Stimulated activated naive CD4-positive, alpha-beta T cell (primary cell): ENCODE data around the gene AKAP13.
"Not testable (repeated sequence)": the region's sequence is repeated elsewhere in the genome, so short reads cannot be mapped to it uniquely, and the experiment has no call there.

Source experiments
- DNase-seq, 6 experiments: peaks; one replicate each; lab custom pipeline; 2025; lab: John Stamatoyannopoulos, UW

AKAP13 gene

DNA sequence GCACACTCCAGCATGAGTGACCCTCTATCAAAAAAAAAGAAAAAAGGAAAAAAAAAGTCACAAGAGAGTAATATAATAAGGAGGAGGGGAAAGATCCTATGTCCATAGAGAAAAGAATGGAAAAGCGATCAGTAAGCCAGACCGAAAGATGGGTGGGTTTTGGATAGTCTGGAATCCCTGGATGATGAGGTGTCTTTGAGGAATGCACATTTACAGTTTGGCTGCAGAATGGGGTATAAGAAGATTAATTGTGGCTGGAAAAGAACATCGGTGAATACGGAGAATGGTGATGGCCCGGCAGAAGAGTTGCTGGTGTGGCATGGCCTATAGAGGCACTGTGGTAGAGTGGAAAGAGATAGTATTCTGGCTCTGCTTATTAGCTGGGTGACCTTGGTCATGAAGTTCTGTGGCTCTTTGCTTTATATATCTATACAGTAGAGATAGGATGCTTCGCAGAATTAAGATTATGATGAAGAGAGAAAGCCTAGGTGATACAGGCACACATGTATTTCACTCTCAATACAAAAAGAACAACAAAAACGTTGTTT, 187.9 kb downstream of the AKAP13 start:
- no peak for DNase-seq

DNA sequence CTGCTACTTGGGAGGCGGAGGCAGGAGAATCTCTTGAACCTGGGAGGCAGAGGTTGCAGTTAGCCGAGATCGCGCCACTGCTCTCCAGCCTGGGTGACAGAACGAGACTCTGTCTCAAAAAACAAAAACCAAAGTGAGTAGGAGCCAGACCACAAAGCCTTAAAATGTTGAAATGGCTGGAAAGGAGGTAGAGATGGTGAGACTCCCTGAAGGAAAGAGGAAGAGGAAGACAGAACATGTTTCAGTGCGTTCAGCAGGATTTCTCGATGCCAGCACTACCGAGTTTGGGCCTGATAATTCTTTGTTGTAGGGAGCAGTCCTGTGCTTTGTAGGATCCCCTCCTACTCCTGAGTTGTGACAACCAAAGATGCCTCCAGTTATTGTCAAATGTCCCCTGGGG, 189.9 kb downstream of the AKAP13 start:
- no peak for DNase-seq

GRCh38 chr15:85571780-85572179, 191.4 kb downstream of the AKAP13 start:
- no peak for DNase-seq

DNA sequence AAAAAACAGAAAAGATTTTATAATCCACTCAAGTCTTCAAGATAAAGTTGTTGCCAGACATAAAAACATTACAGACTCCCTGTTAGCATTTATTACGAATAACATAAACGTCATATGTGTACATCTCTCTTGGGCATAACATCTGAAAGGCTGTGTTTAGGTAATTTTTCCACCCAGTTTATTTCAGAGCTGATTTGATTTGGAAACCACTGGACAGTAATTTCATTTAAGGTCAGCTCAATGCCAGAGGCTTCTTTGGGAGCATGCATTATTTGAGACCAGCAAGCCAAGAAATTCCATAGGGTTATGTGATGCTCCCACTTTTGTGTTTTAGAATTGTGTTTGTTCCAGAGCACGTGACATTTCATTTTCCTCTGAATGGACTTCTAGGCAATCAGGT, 196.0 kb downstream of the AKAP13 start:
- no peak for DNase-seq

DNA sequence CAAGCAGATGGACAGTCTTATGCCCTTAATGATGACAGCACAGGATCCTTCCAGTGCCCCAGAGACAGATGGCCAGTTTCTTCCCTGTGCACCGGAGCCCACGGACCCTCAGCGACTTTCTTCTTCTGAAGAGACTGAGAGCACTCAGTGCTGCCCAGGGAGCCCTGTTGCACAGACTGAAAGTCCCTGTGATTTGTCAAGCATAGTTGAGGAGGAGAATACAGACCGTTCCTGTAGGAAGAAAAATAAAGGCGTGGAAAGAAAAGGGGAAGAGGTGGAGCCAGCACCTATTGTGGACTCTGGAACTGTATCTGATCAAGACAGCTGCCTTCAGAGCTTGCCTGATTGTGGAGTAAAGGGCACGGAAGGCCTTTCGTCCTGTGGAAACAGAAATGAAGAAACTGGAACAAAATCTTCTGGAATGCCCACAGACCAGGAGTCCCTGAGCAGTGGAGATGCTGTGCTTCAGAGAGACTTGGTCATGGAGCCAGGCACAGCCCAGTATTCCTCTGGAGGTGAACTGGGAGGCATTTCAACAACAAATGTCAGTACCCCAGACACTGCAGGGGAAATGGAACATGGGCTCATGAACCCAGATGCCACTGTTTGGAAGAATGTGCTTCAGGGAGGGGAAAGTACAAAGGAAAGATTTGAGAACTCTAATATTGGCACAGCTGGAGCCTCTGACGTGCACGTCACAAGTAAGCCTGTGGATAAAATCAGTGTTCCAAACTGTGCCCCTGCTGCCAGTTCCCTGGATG, 198.7 kb downstream of the AKAP13 start:
- DNase-seq = no peak

GRCh38 chr15:85579957-85580694, 199.7 kb downstream of the AKAP13 start:
- no peak for DNase-seq

DNA sequence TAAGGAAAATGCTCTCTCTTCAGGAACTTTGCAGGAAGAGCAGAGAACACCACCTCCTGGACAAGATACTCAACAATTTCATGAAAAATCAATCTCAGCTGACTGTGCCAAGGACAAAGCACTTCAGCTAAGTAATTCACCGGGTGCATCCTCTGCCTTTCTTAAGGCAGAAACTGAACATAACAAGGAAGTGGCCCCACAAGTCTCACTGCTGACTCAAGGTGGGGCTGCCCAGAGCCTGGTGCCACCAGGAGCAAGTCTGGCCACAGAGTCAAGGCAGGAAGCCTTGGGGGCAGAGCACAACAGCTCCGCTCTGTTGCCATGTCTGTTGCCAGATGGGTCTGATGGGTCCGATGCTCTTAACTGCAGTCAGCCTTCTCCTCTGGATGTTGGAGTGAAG, 200.5 kb downstream of the AKAP13 start:
- peak in 1 of 6 experiments; percentile 15 for DNase-seq

- peak in 5 of 6 experiments; percentile 7 to 44 (median 18) for DNase-seq
These were observed 201.1 kb downstream of the AKAP13 start for GRCh38 chr15:85581495-85581894.

DNA sequence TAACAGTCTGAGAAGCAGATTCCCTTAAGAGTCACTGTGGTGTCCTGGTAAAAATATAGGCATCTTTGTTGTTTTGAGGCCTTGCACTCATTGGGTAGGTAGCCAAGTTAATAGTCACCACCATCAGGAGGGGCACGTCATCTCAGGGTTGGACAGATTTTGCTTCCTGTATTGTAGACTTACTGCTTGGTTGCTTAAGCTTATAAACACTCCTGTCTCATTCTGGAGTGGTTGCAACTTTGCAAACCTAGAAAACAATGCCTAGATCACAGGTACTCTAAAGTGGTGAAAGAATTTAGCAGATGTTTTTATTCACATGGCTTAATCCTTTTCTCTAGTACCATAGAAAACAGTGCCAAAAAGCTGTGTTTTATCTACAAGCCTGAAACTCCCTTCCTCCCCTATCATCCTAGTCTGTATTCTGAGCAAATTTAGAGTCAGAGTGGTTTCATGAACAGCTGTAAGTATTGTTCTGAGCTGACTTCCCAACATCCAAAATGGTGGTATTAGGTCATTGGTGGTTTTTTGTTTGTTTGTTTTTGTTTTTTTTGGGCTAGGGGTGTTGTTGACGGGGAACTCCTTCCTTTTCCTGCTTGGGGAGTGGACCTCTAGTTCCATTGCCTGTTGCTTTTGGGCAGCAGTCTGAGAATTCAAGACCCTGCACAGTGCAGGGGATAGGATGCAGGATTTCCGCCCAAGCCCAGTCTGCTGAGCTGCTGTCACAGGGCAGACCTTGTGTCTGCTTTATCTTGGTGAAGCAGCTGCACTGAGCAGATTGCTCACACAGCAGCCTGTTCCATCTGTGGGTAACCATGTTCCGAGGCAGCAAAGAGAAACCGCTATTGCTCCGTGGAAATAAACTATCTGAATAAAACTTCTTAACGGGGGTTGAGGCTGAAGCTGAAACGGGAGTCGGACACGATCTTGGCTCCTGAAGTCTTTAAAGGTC, 202.0 kb downstream of the AKAP13 start:
- peak in 5 of 6 experiments; percentile 29 to 68 (median 60) for DNase-seq

DNA sequence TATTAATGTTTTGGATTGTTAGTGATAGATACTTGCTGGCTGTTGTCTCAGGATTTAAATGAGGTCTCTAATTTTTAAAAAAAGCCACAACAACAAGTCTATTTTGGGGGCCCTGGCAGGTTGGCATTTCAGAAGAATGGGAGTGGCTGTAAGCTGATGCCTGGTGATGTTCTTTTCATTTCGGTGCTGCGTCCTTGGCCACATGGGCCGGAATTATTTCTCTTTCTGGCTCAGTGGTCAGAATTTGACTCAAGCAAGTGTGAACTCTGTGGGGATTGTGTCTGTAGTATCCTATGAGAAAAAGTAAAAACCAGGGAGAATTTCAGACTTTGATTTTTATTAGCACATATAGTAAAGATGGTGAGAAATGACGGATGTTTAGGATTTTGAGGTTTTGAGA, 203.0 kb downstream of the AKAP13 start:
- no peak for DNase-seq

DNA sequence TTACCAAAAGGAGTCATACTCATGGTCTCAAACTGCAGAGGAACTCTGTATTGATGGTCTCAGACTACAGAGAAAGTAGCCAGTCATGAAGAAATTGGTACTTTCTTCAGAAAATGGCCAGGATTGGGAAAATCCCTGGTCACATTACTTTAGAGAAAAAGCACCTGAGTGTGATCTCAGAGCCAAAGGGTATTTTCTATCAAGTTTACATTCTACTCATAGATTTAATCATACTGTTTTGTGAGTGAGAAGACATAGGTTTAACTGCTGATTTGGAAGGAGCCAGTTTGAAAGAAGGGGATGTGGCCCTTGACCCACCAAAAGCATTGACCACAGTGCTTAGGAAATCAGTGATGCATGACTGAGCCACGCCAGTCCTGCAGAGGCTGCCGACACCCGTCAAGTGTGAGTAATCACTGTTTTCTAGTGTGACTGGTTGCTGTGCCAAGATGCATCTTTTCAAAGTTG, 203.6 kb downstream of the AKAP13 start:
- no peak for DNase-seq

GRCh38 chr15:85584872-85585271, 204.5 kb downstream of the AKAP13 start:
- DNase-seq = no peak

DNA sequence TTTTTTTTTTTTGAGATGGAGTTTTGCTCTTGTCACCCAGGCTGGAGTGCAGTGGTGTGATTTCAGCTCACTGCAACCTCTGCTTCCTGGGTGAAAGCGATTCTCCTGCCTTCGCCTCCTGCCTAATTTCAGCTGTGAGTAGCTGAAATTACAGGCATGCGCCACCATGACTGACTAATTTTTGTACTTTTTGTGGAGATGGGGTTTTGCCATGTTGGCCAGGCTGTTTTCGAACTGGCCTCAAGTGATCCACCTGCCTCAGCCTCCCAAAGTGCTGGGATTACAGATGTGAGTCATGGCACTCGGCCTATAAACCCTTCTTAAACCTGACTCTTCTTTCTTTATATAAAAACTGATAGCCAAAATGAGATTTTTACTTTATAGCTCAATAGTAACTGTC, 205.8 kb downstream of the AKAP13 start:
- DNase-seq = not testable (repeated sequence)

DNA sequence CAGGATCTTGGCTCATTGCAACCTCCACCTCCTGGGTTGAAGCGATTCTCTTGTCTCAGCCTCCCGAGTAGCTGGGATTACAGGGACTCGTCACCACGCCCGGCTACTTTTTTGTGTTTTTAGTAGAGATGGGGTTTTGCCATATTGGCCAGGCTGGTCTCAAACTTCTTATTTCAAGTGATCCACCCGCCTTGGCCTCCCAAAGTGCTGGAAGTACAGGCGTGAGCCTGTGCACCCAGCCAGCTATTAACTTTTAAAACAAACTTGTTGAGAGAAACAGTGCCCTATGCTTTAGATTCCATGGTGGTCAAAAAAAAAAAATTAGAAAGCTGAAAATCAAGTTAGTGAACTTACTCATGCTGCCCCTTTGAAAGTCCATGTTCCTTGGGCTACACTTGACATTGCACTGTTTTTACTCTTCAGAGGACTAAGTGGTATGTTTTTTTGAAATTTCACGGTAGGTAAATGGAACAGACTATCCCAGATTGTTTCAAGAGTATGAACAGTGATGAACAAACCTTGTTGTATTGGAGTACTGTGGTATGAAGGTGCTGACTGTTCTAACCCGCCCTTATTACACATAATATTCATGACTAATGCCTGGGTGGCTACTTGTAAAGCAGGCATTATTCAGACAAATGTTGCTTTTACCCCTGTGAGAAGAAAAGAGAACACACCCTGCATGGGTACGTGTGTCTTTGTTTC, 207.5 kb downstream of the AKAP13 start:
- no peak for DNase-seq

DNA sequence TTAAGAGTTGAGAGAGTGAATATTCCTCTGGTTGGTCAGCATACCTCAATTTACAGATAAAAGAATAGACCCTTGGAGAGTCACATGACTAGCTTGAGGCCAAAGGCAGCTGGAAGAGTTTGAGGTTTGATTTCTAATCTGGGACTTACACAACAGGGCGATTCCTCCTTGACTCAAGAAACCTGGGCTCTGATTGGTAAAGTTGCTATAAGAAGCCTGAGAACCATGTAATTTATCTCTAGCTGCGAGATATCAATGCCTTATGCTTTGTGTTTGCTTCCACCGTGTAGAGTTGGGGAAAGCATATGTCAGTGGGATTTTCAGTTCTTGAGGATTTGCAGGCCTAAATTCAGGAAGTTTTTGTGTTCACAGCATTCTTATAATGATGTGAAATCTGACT, 208.3 kb downstream of the AKAP13 start:
- DNase-seq = no peak

DNA sequence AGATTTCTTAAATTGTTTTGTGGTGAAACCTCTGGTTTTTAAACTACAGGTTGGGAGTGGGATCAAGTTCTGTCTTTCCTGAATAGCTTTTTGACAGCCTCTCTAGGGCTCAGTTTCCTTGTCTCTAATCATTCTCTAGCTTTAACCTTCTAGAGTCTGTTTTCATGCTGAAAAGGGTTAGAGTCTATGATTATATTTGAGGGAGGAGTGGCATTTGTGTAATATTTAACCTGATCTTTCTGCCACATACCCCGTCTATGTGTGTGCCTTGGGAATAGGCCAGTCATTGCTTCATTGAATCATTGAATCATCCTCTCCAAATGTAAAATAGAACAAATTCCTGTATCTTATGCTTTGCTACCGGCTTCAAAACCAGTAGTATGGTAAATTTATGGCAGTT, 209.4 kb downstream of the AKAP13 start:
- no peak for DNase-seq

GRCh38 chr15:85591622-85592021, 211.2 kb downstream of the AKAP13 start:
- DNase-seq = no peak

- no peak for DNase-seq
These were observed 211.7 kb downstream of the AKAP13 start for GRCh38 chr15:85592148-85592547.

DNA sequence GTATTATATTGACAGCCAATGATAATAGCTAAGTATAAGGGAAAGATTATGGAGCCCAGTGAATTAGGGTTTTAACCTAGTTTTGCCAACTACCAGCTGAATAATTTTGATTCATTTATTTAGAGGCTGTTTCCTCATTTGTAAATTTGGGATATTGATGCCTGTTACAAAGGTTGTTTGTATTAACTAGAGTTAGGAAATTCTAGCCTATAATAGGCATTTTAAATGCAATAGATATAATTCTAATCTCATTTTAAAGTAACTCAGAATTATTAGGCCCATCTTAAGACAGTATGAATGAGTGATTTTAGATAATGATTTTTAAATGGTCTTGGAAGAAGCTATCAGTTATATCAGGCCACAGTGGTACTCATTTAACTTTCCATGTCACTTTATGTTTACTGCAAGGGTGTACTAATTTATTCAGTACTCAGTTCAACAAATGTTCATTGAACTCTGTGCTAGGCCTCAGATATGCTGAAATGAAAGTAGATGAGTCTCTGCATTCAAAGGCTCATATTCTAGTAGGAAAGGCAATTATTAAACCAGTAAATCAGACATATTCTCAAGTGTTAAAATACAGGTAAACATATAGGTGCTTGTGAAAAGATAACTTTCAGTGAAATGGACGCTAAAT, 213.5 kb downstream of the AKAP13 start:
- no peak for DNase-seq

DNA sequence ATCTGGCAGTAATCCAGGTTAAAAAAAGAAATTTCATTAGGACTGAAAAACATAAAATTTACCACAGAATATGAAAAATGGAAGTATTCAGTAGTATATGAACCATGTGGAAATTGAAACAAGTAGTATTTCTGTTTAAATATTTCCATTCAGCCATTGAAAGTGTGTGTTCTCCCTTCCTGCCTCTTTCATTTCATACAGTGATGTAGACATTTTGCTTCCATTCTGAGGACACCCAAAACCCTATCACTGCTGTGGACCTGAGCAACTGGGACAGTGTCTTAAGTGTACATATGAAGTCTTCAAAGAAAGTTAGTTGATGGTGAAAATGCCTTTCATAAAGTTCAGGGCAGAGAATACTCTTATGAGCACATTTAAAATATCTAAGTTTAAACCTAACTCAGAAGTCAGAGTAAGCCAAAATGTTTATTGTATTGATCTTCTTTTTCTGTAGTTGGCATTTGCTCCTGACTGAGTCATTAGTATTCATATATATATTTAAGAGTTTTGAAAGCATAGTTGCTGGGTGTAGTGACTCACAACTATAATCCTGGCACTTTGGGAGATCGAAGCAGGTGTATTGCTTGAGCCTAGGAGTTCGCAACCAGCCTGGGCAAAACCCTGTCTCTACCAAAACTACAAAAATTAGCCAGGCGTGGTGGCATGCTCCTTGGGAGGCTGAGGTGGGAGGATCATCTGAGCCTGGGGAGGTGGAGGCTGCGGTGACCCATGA, 215.6 kb downstream of the AKAP13 start:
- DNase-seq = no peak
